Stimulated activated CD8-positive, alpha-beta memory T cell treated with anti-CD3 and anti-CD28 coated beads, Interleukin-4, amount 100 ng/mL, for 4 hours (primary cell): ENCODE data around the gene DPH7.
A peak's percentile ranks its signal among the peaks of the same experiment; 100 is the strongest.
"Not testable (repeated sequence)": the region's sequence is repeated elsewhere in the genome, so short reads cannot be mapped to it uniquely, and the experiment has no call there.

Experiments used
- DNase-seq, 2 donors: peaks; one replicate each; pipeline ENCODE4 v3.0.0-alpha.2; 2020; ENCODE audit warnings: low read depth in 2 of 2, low spot score in 1 of 2

DPH7 gene

DNA sequence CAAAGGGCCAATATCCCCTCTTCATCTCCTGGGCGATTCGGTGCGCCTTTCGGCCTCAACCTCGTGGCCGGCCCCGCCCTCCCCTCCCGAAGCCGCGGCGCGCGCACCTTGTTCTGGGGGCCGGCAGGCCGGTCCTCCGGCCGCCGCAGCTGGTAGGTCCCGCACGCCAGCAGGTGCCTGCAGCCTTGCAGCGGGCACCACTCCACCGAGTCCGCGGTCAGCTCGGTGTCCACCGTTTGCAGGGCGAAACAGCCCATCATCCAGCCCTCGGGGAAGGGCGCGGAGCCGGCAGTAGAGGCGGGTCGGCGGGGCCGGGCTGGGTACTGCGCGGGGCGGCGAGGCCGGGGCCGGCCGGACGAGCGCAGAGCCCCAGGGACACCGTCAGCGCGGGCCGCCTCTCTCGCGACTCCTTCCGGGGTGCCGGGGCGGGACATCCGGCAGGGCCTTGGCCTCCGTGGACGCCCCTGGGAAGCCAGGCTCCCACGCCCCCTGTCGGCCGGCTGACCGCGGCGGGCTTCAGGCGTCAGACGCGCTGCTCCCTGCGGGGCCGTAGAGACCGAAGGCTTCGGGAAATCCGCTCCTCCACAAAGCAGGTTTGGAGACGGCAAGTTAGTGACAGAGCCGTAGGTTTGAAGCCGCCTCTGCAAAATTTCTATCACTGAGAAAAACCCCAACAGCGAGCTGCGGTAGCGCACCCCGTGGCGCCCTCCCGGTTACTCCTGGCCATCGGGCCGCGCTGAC is at the start of gene DPH7:
TSS of gene DPH7 (minus strand) at position 408 of the 741 bp plus-strand sequence. CDS start at position 260, 148 bp downstream.
- DNase-seq: peak; percentile 90 to 92

DNA sequence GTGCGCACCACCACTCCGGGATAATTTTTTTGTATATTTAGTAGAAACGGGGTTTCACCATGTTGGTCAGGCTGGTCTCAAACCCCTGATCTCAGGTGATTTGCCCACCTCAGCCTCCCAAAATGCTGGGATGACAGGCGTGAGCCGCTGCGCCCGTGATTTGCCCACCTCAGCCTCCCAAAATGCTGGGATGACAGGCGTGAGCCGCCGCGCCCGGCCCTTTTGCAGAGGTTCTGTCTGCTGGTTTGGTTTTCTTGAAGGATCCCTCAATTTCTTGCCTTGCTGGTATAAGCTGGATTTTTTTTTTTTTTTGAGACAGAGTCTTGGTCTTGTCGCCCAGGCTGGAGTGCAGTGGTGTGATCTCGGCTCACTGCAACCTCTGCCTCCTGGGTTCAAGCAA is 48.7 kb upstream of the DPH7 start:
- not testable (repeated sequence) for DNase-seq

DNA sequence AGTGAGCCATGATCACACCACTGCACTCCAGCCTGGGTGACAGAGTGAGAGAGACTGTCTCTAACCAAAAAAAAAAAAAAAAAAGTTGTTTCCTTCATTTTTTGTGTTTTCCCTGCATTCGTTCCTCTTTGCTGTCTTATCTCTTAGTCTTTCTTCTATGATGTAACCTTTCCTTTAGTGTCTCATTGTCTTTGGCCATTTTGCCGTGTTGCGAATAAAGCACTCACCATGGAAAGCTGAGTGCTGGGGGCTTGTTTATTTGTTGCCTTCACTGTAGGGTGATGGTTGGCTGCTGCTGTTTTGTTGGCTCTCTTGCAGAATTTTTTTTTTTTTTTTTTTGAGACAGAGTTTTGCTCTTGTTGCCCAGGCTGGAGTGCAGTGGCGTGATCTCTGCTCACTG is 47.7 kb upstream of the DPH7 start:
- DNase-seq: no peak

DNA sequence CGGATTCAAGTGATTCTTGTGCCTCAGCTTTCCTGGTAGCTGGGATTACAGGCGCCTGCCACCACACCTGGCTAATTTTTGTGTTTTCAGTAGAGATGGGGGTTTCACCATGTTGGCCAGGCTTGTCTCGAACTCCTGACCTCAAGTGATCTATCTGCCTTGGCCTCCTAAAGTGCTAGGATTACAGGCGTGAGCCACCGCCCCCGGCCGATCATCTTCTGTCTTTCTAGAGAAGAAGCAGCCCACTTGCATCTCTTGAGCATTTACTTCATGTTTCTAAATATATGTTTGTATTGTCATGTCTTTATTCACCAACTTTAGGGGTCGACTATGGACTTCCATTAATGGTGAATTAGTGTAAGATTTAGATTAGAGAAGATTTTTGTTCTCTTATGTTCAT is 43.5 kb upstream of the DPH7 start:
- DNase-seq: not testable (repeated sequence)

DNA sequence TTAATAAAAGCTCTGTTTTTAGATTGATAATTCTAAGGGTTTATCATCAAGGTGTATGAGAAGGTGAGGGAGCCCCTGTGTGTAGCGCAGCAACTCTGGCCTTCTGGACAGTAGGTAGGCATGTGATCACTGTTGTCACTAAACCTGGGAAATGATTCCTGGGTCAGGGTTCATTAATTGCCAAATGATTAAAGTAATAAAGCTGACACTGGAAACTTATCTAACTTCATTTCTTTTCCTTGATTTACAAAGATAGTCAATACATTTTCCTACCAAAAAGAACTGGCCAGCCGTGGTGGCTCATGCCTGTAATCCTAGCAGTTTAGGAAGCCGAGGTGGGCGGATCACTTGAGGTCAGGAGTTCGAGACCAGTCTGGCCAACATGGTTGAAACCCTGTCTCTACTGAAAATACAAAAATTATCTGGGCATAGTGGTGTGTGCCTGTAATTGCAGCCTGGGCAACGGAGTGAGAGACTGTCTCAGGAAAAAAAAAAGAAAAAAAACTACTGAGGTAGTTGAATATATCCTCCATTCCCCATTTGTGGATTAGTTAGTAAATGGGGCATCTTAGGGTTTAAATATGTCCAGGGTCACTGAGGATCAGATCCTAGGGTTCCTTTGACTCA is 42.5 kb upstream of the DPH7 start:
- DNase-seq: no peak

DNA sequence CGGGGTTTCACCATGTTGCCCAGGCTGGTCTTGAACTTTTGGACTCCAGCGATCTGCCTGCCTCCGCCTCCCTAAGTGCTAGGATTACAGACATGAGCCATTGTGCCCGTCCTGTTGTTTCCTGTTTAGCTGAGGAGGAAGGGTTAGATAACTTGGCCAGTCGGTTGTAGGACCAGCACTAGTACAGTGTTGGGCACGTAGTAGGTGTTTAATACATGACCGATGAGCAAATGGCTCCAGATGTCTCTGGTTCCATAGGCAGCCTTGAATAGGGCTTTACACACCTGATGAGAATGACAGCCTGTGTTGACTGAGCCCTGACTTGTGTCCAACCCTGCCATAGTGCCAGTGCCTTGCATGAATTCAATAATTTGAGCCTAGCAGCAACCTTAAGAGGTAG is 41.9 kb upstream of the DPH7 start:
- DNase-seq: no peak

DNA sequence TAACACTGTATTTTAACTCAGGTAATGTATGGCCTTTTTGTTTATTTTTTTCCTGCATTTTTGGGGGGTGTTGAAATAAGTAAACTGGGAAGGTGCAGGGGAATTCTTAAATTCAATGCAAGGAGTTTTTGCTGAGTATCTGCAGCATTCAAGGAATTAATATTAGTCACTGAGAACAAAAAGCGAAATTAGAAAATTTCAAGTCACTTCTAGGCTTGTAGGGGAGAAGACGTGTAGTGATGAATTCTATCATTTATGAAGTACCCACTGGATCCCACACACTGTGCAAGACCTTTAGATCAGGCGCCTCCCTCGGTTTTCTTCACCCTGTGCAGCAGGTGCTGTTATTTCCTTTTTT is 41.3 kb upstream of the DPH7 start:
- no peak for DNase-seq

DNA sequence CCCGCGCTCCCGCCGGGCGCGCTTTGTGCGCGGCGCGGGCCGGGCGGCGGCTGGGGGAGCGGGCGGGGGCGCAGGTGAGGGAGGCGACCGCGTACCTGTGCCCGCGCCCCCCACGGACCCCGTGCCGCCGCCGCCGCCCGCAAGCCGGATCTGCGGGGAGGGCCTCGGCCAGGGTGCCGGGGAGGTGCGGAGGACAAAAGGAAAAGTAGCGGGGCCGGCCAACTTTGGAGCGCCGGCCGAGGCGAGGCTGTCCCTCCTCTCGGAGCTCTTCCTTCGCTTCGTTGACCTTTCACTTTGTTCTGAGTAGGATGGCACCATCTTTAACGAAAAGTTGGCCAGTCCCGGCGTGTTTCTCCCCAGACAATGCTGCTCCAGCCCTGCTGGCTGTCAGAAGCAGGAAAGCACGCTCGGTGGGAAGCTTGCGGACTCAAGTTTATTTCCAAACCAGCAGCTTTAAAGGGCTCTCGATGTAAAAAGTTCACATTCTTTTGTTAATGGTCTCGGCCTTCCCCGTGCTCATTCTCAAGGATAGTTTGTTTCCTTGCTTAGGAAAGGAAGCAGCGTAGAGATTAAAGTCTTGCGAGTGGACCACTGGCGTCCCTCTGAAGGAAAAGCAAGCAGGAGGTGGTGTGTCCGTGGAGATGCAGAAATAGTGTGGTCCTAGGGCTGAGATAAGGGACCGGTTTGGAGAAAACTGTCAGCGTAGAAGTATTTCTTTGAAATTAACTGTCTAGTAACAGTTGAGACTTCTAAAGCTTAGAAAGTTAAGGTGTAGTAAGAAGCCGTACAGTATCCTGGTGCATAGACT is 40.7 kb upstream of the DPH7 start:
- DNase-seq: no peak

DNA sequence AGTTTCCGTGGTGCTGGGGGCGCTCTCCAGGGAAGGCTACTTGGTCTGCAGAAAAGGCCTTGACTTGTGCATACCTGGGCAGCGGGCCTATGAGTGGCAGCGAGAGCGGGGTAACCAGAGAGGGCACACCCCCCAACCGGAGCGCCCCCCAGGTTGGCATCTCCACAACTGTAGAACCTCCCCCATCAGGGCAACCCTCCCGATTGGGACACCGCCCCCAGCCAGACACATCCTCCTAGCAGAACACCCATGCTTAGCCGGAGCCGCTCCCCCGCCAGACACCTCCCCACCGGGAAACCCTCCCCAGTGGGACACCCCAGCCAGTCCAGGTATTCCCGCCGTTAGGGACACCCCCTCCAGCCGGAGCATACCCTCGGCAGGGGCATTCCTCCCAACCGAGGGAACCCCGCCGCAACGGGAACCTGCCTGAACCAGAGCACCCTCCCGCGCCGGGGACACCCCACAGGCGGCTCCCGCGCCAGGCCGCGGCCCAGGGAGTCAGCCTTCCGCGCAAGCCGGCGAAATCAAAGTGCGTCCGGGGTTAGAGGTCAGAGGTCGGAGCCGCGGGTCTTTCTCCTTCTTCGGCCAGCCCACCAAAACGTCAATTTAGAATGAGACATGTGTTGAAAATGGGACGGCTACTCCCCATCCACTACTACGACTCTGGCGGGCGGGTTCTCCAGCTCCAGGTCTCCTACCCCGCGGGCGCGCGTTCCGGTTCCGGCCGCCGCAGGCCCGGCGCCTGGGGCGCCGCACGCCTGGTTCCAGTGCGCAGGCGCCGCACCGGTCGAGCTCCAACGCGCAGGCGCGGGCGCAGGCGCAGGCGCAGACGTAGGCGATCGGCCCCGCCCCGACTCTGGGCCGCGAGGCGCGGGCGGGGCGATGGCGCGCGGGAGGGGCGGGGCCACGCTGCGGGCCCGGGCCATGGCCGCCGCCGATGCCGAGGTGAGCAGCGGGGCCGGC is 39.7 kb upstream of the DPH7 start, which contains the start of gene EHMT1:
TSS of gene EHMT1 (plus strand) at position 901 of the 963 bp plus-strand sequence. CDS start at position 925, 24 bp downstream.
- DNase-seq: peak; percentile 65 to 77

DNA sequence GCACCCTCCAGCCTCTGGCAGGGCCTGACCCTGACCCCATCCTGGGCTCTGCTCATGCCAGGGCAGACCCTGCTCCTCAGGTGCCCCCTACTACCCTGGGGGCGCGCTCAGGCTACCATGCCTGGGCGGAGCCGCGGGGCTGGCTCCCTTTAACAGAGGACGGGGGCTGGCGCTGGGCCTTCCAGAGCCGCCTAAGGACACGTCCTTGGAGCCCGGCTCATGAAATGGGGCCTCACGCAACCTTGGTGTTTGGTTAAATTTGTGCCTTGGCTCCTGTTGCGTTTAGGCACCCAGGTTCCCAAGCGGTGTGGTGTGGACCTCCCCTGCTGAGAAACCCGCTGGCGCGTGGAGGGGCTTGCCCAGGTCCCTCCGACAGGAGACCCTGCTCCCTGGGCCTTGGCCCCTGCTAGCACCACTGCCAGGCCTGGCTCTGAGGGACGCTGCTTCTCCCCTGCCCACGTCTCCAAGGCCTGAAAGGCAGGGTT is 36.7 kb upstream of the DPH7 start:
- no peak for DNase-seq

DNA sequence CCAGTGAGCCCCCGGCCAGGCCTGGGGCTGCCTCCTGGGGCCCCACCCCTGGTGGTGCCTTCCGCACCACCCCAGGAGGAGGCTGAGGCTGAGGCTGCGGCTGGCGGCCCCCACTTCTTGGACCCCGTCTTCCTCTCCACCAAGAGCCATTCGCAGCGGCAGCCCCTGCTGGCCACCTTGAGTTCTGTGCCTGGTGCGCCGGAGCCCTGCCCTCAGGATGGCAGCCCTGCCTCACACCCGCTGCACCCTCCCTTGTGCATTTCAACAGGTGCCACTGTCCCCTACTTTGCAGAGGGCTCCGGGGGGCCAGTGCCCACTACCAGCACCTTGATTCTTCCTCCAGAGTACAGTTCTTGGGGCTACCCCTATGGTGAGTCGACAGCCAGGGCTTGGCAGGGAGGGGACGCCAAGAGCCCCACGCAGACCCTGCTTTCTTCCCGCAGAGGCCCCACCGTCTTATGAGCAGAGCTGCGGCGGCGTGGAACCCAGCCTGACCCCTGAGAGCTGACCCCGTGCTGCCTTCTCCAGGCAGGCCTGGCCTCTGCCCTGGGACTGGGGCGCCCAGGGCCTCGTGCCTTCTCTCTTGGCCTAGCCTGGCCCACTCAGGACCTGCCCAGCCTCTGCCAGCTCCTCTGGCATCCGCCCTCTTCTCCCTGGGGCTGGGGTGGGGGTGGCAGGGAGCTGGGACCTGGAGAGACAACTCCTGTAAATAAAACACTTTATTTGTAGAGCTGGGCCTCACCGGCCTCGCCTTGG is 36.1 kb upstream of the DPH7 start:
- DNase-seq: no peak

DNA sequence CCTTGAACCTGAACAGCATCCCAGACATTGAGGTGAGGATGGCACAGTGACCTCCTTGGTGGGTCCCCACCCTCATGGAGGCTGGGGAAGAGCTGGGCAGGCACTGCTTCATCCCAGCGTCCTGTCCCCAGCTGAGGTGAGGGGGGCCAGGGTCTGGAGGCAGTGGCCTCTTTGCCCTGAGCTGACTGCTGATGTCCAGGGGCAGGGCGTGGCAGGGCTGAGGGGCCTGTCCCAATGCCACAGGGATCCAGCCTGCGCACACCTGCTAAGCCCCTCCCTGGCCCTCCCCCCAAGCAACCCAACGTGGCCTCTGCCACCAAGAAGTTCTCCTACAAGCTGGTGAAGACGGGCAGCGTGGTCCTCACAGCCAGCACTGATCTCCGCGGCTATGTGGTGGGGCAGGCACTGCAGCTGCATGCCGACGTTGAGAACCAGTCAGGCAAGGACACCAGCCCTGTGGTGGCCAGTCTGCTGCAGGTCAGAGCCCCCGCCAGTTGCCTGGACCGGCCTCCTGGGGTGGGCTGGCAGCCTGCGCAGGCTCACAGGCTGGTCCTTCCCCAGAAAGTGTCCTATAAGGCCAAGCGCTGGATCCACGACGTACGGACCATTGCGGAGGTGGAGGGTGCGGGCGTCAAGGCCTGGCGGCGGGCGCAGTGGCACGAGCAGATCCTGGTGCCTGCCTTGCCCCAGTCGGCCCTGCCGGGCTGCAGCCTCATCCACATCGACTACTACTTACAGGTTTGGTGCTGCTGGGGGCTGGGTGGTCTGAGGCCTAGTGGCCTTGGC is 35.2 kb upstream of the DPH7 start:
- DNase-seq: no peak

DNA sequence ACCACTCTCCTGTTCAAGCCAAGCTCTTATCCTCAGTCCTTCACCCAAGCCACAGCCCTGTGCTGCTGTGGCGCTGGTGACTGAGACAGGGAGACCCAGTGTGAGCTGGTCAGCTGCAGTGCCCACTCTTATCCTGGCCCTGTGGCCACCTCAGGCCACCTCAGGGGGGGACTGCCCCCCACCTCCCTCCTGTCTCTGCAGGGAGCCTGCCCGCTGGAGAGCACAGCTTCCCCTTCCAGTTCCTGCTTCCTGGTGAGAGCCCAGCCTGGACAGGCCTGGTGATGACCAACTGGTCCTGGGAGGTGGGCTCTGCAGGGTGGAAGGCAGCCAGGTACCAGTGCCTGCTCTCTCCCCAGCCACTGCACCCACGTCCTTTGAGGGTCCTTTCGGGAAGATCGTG is 34.5 kb upstream of the DPH7 start:
- no peak for DNase-seq

DNA sequence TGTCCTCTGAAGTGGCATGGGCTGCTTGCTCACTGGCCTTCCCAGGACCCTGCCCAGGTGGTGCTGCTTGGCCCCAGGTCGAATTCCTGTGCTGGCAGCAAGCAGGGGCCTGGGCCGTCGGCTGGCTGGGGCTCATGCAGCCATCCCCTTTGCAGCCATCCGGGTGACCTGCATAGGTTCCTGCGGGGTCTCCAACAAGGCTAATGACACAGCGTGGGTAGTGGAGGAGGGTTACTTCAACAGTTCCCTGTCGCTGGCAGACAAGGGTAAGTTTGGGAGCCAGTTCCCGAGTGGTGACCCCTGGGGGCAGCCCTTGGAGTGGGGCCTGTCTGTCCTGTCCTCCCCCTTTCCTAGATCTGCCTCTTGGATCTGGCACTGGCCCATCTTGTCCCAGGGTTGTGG is 34.0 kb upstream of the DPH7 start:
- no peak for DNase-seq

DNA sequence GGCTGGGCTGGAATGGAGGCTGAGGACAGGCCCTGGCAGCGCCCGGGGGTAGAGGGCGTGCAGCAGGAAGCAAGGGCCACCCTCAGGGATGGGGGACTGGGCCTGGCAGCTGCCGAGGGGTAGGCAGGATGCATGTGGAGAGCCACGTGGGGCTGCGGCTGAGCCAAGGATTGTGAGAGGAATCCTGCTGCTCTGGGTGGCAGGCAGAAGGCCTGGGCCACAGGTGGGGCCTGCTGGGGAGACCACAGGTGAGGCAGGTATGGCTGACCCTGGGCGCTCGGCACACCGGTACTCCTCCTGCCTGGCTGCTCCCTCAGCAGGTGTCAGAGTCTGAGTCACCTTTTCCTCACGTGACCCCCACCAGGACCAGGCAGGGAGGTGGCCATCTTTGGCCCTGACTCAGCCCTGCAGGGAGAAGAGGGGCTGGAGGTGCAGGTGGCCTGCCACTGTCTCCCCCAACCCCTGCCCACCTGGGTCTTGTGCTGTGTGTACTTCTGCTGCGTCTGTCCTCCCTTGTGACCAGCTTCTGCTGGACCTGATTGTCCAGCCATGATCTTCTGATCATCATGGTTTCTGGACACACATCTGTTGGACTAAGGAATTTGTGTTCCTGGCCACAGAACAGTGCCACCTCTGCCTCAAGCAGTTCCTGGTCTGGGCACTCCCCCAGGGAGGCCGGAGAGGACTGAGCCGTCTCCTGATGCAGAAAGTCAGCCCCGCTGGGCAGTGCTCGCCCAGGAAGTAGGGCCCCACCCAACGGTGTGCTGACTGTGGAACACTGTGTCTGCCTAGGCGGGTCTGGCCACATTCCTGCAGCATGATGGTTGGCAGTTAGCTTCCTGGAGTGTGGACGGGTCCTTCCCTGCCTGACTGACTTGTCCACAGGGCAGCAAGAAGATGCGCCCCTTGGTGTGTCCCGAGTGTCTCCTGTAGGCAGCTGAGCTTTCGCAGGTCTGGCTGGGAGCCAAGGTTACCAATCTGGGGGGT is 33.2 kb upstream of the DPH7 start:
- DNase-seq: no peak

DNA sequence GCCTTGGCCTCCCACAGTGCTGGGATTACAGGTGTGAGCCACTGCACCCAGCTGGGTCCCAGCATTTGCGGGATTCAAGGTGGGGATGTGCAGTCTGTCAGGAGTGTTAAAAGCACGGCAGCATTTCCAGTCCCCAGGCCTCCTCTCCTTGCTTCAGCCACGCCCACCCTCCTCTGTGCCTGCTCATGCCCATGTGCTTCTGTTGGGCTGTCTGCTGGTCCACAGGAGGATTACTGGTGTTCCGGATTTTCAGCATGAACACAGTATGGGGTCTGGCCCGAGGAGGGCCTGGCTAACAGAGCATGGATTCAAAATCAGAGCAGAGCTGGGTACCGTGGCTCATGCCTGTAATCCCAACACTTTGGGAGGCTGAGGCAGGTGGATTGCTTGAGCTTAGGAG is 32.2 kb upstream of the DPH7 start:
- DNase-seq: no peak

DNA sequence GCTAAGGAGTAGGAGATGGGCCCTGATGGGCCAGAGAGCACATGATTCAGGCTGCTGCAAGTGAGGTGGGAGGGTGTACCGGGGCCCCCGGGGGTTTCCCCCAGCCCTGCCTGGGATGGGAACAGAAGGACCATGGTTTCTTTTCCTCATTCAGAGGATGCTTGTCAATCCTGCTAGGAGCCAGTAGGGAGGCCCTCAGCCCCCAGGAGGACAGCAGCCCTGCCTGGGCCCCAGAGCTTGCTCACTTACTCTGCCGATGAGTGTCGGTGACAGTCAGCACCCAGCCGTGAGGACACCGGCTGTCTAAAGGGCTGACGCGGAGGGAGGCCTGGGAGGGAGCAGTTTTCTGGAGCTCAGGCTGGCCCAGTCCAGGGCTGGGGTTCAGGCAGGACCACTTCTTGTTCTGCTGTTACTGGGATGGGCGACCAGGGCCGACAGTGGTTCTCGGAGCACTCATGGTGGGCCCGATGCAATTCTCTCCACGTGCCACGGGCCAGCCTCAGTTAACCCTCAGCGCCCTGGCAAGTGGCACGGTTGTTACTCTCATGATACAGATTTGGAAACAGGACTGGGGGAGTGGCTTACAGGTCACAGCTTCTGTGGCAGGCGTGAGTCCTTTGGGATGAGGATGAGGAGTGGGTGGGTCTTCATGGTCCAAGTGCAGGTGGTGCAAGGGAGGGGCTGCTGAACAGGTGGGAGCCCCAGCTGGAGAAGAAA is 28.6 kb upstream of the DPH7 start:
- DNase-seq: no peak
